ENCODE measurements around the gene GJB5.
"Not testable (repeated sequence)": the region's sequence is repeated elsewhere in the genome, so short reads cannot be mapped to it uniquely, and the experiment has no call there.

Gene GJB5

GRCh38 chr1:34745666-34746065 is 9.2 kb upstream of the GJB5 start:
- no peak for DNase-seq (ENCODE audit: low read depth in 2 of 2)

GRCh38 chr1:34746101-34746500 is 8.7 kb upstream of the GJB5 start:
- no peak for DNase-seq (ENCODE audit: low read depth in 2 of 2)

- DNase-seq (ENCODE audit: low read depth in 2 of 2) = no peak
Observed at GRCh38 chr1:34746785-34747637, 7.8 kb upstream of the GJB5 start.

- DNase-seq (ENCODE audit: low read depth in 2 of 2) = no peak
Observed at GRCh38 chr1:34747638-34747941, 7.3 kb upstream of the GJB5 start.

GRCh38 chr1:34749992-34750391 is 4.9 kb upstream of the GJB5 start:
- no peak for DNase-seq (ENCODE audit: low read depth in 2 of 2)

- no peak for DNase-seq (ENCODE audit: low read depth in 2 of 2)
Observed at GRCh38 chr1:34750610-34751009, 4.2 kb upstream of the GJB5 start.

- no peak for DNase-seq (ENCODE audit: low read depth in 2 of 2)
Observed at GRCh38 chr1:34753163-34753562, 1.7 kb upstream of the GJB5 start.

GRCh38 chr1:34755961-34756360 is 1.1 kb downstream of the GJB5 start:
- DNase-seq (ENCODE audit: low read depth in 2 of 2) = no peak

- no peak for DNase-seq (ENCODE audit: low read depth in 2 of 2)
Observed at GRCh38 chr1:34757386-34757785, 2.5 kb downstream of the GJB5 start.

- DNase-seq (ENCODE audit: low read depth in 2 of 2) = no peak
Observed at GRCh38 chr1:34758751-34759150, 3.9 kb downstream of the GJB5 start.

- DNase-seq (ENCODE audit: low read depth in 2 of 2) = no peak
Observed at GRCh38 chr1:34759503-34760357, 4.9 kb downstream of the GJB5 start, which contains the start of gene GJB4. Gene GJB4 (plus strand): TSS chr1:34759740. CDS start chr1:34761255, 1,515 bp downstream.

GRCh38 chr1:34761176-34761761 is 6.4 kb downstream of the GJB5 start:
- DNase-seq (ENCODE audit: low read depth in 2 of 2) = no peak

- no peak for DNase-seq (ENCODE audit: low read depth in 2 of 2)
Observed at GRCh38 chr1:34761776-34762307, 7.0 kb downstream of the GJB5 start.

GRCh38 chr1:34762474-34763141 is 7.8 kb downstream of the GJB5 start:
- DNase-seq (ENCODE audit: low read depth in 2 of 2) = no peak

GRCh38 chr1:34763142-34763781 is 8.4 kb downstream of the GJB5 start:
- no peak for DNase-seq (ENCODE audit: low read depth in 2 of 2)

GRCh38 chr1:34768856-34769255 is 14.0 kb downstream of the GJB5 start:
- DNase-seq (ENCODE audit: low read depth in 2 of 2) = no peak

GRCh38 chr1:34770891-34771504 is 16.2 kb downstream of the GJB5 start:
- no peak for DNase-seq (ENCODE audit: low read depth in 2 of 2)

GRCh38 chr1:34771573-34772371 is 16.9 kb downstream of the GJB5 start:
- no peak for DNase-seq (ENCODE audit: low read depth in 2 of 2)

- DNase-seq (ENCODE audit: low read depth in 2 of 2) = not testable (repeated sequence)
Observed at GRCh38 chr1:34773114-34773513, 18.3 kb downstream of the GJB5 start.

GRCh38 chr1:34774957-34775356 is 20.1 kb downstream of the GJB5 start:
- DNase-seq (ENCODE audit: low read depth in 2 of 2) = no peak

All from fibroblast of skin of left quadriceps (primary cell).